ENCODE measurements around the gene CEP162.

DNA sequence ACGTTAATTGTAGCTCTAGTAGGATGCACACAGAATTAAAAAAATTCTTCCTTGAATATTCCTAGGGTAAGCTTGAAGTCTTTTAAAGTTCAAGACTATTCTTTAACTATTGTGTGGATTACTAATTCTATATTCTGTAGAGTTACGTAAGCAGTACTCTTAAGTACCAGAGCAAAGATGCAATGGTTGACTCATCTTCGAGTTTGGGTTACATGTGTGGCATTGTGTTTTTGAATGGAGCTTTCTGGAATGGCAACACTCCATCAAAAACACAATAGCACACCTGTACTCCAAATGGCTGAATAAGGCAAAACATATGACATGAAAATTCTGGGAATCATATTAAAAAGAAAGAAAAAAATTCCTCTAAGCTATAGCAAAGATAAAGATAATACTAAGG is 33.5 kb upstream of the CEP162 start:
- no peak for TF ChIP-seq GATA2 (IDR thresholded peaks at IDR 0.05; ENCODE audit: low read depth, low read length)
- TF ChIP-seq GATA3 (IDR thresholded peaks at IDR 0.05; ENCODE audit: low read depth, low read length), result no peak
